Upper lobe of left lung (tissue), 4 donors: ENCODE results near the gene ITSN2.

ENCODE experiments used
- POLR2A ChIP-seq, 4 donors: fragments of 450-650 bp; IDR thresholded peaks; one replicate each; pipeline ENCODE4 v1.5.1; 2016 to 2017; ENCODE audit warnings: antibody characterized with exemption in 4 of 4, mild to moderate bottlenecking in 2 of 4
- TF ChIP-seq, protein P1 (sequence below), 6 experiments: fragments of 450-650 bp in 4 of 6; fragments of 200-600 bp in 2 of 6; sonication (generic) in 2 of 6; IDR thresholded peaks; one replicate each; pipeline ENCODE4 v1.5.1; 2016 to 2019; ENCODE audit warnings: antibody characterized with exemption in 6 of 6

DNA sequence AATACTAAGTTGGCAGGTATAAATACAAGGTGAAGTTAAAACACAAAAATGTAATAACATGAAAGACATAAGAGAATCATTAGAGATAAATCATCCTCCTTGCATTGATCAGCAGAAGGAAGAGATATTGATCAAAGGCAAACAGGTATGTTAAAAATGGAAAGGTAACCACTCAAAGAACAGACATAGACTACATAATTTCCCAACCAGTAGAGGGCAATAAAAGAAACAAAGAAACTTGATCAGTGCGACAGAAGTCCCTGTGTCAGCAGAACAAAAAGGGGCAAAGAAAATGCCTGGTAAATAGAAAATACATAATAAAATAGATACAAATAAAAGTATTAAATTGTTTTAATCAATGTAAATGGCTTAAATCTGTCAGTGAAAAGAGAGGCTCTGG lies 131.9 kb downstream of the ITSN2 start:
- TF ChIP-seq, protein P1, sequence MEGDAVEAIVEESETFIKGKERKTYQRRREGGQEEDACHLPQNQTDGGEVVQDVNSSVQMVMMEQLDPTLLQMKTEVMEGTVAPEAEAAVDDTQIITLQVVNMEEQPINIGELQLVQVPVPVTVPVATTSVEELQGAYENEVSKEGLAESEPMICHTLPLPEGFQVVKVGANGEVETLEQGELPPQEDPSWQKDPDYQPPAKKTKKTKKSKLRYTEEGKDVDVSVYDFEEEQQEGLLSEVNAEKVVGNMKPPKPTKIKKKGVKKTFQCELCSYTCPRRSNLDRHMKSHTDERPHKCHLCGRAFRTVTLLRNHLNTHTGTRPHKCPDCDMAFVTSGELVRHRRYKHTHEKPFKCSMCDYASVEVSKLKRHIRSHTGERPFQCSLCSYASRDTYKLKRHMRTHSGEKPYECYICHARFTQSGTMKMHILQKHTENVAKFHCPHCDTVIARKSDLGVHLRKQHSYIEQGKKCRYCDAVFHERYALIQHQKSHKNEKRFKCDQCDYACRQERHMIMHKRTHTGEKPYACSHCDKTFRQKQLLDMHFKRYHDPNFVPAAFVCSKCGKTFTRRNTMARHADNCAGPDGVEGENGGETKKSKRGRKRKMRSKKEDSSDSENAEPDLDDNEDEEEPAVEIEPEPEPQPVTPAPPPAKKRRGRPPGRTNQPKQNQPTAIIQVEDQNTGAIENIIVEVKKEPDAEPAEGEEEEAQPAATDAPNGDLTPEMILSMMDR (IDR thresholded peaks at IDR 0.05): peak in 5 of 6 experiments; percentile 12 to 44 (median 24)
- TF ChIP-seq POLR2A (IDR thresholded peaks at IDR 0.05): no peak
